ENCODE results near the gene MOB2.

MOB2 gene

DNA sequence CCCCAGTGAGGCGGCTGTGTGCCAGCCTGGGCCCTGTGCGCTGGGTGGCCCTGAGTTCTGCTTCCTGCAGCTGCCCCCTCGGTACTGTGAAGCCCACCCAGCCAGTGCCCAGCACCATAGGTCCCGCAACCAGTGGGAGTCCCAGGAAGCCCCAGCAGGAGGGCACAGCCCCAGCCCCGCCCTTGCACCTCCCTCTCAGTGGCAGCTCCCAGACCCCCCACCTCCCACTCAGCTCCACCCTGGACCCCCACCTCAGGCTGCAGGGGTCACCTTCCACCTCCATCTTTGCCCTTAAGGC, 30.9 kb downstream of the MOB2 start:
- DNase-seq: no peak

DNA sequence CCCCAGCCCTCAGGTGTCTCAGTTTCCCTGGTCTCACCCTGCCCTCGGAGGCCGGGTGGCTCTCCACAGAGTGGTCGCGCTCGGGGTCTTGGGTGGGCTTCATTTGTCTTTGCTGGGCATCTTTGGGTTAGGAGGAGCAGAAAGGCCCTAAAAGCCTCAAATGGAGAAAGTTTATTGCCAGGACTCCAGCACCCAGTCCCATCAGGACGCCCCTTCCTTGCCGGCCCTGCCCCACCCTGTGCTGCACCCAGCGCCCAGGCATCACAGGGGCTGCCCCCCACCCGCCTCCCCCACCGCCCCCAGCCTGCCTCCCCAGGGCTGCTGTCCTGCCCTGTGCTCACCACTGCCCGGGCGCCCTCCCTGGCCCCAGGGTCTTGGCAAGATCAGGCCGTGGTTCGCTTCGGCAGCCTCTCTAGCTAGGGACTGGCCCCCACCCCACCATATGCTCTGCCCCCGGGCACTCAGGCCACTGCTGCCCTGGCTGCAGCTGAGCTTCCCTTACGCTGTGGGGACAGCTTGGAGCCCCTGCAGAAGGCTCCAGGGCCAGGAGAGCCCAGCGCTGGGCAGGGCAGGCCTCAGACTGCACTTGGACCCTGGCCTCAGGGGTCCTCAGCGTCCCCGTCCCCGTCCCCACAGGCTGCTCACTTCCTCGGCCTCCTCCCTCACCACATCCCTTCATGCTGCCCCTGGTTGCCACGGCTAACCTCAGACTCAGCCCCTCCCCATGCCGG, 31.4 kb downstream of the MOB2 start:
- no peak for DNase-seq

DNA sequence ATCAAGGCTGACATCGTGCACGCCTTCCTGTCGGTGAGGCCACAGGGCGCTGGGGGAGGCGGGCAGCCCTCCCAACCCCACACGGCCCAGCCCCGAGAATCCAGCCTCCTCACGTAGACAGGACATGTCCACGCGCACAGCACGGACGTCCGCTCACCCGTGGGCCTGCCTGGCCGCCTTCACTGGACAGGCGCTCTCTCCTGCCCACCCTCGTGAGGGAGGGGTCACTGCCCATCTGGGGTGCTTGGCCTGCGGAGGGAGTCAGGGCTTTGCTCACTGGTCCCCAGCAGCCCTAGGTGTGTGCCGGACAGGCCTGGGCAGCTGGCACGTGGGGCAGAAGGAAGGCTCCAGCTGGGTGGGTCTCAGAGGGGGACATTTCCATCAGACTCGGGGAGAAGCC, 32.0 kb downstream of the MOB2 start:
- no peak for DNase-seq

DNA sequence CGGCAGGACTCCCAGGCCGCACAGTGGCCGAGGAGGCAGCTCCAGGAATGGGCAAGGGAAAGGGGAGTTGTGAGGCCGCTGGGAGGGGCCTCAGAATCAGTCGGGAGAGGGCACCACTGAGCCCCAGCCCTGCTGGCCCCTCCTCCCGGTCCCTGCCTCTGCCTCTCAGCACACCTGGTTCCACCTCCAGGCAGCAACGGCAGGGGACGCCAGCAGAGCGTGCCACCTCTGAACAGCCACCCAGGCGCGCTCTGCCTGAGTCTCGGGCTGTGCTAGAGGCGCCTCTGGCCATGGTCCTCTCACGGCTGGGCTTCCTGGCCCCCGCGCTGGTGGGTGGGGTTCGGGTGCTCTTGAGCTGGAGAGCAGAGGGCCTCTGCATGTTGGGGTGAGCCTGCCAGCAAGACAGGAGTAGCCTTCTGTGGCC, 33.0 kb downstream of the MOB2 start:
- DNase-seq: no peak

DNA sequence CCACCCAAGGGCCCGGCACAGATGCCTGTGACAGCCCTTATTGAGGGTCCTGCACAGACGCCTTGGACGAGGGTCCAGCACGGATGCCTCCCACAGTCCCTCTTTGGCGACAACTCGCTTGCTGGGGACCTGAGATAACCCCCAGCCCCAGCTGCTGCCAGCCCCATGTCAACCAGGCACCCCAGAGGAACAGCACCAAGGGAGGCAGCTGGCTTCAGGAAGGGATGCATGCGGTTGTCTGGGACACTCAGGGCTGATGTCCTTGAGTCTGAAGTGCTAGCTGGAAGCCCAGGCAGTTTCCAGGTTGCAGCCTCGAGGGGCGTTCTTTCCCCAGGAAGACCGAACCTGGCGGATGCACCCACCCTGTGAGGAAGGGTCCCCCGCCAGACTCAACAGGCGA, 33.8 kb downstream of the MOB2 start:
- no peak for DNase-seq

DNA sequence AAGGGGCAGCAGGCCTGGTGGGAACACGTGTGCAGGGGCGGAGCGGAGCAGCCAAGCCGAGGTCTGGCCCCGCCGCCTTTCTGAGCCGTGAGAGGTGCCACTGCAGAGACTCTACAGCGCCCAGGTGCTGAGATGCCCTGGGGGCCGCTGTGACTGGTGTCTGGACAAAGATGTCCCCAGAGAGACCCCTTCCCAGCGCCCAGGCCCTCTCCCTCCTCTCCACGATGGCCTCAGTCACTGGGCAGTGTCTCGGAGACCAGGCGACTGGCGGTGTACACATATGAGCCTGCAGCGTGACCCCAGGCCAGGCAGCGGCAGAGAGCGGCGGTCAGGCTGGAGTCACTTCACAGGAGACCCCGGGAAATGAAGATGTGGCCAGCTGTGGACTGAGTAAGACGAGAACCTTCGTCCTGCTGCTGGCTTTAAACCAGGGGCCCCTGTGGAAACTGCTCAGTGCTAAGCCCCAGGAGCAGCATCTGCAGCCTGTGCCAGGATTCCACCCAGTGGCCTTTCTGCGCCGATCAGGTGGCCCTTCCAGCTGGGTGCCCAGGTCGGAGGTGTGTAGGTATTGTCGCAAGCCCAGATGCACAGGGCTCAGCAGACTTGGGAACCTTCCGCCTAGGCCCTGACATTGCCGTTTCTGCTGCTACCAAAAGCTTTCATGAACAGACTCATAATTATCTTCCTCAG, 34.7 kb downstream of the MOB2 start:
- no peak for DNase-seq

DNA sequence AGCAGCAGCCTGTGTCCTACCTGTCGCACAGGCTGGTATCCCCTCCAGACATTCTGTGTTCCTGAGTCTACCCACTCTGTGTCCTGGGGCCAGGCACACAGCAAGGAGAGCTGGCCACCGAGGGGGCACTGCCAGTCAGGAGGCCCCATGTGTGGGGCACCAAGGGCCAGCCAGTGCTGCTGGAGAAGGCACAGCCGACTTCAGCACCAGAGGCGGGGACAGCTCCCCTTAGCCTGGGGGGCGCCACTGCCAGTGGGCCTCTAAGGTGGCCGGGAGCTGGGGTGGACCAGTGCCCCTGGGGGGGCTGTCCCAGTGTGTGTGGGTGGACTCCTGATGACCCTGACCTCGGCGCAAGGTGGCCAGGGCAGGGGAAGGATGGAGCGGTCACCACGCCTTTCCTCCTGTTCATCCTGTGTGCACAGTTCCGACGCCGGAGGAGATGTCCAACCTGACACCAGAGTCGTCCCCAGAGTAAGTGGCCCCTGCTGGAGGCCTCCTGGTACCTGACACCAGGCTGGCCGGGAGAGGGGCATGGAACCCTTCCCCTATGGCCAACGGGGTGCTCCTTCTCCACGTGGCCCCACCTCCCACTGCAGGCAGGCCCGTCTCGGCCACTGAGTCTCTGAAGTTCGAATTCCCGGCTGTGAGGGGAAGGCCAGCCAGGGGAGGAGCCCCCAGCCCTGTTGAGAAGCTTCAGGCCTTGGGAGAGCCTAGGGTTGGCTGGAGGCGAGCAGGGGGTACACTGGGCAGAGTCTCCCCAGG, 35.4 kb downstream of the MOB2 start:
- no peak for DNase-seq

DNA sequence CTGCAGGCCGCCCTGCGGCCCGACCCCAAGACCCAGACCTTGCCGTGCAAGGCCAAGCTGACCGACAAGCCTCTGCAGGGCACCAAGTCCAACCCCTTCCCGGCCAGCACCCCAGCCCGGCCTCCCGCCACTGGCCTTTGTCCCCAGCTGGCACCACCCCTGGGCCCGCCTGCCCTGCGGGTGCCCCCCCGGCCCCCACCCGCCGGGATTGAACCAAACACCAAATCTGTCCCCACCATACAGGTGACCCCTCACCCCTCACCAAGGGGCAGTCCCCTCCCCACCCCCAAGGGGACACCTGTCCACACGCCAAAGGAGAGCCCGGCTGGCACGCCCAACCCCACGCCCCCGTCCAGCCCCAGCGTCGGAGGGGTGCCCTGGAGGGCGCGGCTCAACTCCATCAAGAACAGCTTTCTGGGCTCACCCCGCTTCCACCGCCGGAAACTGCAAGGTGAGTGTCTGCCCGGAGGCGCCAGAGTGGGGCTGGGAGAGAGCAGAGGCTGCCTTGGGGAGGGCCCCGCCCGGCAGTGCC, 36.2 kb downstream of the MOB2 start:
- DNase-seq: no peak

DNA sequence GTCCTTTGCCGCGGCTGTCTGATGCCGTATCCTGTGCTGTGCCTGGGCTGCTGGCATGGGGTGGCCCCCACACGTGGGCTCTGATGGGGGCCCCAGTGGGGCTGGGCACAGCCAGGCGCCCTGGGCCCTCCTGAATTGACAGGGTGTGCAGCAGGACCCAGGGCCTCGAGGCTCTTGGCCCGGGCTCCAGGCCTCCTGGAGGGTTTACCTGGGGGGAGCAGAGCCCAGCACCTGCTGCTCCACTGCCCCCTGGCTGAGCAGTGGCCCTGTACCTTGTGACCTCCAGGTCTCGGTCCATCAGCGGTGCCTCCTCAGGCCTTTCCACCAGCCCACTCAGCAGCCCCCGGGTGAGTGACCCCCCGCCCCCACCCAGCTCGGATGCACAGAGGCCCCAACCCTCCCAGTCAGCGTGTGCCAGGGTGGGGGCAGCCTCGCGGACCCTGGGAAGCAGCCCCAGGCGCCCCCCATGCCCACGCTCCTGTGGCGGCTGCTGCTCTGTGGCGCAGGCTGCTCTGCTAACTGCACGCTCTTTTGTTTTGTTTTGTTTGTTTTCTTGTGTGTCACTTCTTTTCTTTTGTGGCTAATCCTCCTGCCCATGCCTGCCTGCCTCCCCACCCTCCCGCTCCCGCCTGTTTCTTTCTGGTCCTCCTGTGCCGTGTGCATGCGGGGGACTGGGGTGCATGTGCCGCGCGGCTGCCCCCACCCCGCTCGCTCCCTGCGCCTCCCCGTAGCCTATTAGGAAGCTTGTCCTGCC, 36.9 kb downstream of the MOB2 start:
- no peak for DNase-seq

DNA sequence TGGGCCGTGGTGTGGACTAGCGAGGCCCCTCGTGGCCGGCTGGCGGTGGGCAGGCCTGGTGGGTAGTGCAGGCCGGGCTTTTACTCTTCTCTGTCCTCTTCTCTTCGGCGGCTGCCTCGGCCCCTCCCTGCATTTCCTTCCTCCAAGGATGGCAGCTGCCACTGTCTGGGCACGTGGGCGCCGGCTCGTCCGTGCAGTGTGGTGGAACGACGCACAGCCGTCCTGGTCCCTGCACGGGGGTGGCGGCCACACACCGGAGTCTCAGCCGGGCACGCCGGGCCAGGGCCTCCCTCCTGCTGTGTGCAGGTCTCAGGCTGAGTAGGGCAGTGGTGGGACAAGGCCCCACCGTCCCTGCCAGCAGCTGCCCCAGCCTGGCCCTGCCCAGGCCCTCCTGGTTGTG, 37.7 kb downstream of the MOB2 start:
- DNase-seq: no peak

DNA sequence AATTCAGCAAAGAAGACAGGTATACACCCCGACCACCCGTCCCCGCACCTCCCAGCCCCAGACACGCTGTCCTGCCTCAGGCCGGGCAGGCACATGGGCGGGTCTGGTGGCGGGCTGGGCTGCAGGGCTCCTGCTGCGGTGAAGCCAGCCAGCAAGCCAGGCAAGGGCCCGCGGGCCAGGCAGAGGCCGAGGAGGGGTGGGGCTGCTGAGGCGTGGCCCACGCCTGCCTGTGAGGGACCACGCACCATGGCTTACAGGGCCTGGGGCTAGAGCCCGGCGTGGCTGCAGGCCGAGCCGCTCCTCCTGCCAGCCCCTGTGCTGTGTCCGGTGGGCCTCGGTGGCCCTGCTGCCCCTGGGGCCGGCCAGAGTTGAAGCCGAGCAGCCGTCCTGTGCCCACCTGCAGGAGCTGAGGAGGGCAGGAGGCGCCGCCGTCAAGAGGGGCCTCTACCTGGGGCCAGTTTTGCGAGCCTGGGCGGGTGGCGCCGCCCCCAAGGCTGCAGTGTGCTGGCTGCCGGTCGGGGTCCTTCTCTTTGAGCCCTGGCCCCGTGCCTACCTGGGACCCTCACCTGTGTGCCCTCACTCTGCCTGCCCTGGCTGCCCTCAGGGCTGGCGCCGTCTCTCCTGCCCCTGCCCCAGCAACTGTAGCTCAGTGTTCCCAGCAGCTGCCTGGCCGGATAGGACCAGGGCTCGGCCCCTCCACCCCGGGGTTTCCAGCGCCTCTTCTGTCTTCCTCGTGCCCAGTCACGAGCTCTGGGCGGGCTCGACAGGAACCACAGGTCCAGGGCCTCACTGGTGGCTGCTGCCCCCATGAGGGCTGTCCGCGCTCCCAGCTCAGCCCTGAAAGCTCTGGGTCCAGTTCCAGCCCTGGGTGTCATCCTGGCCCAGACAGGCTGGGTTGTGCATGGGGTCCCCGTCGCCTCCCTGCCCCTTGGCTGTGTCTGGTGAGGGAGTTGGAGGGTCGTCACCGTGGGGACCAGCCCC, 38.4 kb downstream of the MOB2 start:
- no peak for DNase-seq

DNA sequence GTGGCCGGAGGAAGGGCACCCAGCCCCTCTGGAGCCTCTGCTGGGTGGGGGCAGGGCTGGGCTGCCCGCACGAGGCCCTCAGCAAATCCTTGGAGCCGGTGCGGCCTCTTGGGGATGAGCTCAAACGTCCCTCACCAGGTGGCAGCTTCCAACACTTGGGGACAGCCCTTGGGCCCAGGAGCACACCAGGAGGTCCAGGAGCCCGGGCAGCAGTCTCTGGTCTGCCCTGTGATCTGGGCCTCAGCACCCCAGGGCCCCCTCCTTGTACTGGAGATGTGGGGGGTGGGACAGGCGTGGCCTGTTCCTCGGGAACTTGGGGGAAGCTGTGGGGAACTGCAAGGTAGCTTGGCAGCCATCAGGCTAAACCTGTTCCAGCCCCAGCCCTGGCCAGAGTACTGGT, 40.0 kb downstream of the MOB2 start:
- no peak for DNase-seq

DNA sequence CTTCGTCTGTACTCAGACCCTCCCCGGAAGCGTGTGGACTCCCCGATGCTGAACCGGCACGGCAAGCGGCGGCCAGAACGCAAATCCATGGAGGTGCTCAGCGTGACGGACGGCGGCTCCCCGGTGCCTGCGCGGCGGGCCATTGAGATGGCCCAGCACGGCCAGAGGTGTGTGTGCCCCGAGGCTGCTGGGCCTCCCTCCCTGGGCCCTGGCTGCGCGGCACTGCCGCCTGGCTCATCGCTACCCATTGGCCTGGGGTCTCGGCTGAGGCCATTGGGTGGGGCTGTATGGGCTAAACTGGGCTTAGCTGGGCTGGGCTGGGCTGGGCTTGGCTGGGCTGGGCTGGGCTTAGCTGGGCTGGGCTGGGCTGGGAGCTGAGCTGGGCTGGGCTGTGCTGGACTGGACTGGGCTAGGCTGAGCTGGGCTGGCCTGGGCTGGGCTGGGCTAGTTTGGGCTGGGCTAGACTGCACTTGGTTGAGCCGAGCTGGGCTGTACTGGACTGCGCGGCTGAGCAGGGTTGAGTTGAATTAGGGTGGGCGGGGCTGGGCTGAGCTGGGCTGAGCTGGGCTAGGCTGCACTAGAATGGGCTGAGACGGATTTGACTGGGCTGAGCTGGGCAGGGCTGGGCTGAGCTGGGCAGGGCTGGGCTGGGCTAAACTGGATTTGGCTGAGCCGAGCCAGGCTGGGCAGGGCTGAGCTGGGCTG, 40.7 kb downstream of the MOB2 start:
- no peak for DNase-seq

DNA sequence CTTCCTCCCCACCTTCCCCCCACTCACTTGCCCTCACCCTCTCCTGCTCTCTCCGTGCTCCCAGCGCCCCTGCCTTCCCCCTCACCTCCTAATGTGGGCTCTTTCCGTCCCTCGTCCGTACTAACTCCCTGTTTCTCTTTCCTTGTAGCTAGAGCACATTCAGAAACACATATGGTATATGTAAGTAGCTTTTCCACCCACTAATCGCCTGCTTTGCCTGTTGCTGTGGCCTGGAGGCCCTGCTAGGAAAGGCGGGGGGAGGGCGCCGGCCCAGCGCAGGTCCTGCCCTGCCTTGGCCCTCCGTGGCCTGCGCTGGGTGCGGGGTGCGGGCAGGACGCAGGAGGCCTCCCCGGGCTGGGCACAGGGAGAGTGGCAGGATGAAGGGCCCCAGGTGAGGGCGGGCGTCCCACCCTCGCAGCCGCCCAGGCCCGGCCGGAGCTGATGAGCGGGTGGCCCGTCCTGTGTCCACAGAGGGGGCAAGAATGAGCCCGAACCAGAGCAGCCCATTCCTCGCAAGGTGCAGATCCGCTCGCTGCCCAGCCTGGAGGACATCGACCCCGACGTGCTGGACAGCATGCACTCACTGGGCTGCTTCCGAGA, 41.7 kb downstream of the MOB2 start:
- DNase-seq: no peak

DNA sequence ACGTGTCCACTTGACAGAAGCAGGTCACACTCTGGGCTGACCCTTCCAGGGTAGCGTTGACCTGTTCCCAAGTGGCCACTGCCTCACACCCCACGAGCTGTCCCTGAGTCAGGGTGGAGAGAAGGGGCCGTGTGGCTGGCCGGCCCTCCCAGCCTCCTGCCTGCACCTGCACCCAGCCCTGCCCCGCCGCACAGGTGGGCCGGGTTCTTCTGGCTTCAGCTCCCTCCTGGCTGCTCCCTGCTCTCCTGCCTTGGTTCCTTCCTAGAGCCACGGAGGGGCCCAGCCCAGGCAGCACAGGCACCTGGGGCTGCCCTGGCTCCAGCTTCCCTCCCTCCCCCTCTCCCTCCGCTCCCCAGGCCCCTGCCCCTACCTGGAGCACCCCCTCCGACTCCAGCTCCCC, 42.3 kb downstream of the MOB2 start:
- DNase-seq: no peak

DNA sequence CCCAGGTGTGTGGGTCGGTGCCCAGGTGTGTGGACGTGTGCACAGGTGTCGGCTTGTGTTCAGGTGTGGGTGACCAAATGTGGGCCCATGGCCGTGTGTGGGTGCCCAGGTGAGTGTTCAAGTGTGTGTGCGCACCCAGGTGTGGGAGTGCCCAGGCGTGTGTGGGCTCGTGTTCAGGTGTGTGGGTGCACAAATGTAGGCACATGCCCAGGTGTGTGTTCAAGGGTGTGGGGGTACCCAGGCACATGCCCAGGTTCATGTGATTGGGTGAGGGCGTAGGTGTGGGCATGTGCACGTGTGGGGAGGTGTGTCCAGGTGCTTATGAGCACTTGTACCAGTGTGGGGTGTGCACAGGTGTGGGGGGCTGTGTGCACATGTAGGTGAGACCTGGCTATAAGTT, 42.8 kb downstream of the MOB2 start:
- DNase-seq: no peak

DNA sequence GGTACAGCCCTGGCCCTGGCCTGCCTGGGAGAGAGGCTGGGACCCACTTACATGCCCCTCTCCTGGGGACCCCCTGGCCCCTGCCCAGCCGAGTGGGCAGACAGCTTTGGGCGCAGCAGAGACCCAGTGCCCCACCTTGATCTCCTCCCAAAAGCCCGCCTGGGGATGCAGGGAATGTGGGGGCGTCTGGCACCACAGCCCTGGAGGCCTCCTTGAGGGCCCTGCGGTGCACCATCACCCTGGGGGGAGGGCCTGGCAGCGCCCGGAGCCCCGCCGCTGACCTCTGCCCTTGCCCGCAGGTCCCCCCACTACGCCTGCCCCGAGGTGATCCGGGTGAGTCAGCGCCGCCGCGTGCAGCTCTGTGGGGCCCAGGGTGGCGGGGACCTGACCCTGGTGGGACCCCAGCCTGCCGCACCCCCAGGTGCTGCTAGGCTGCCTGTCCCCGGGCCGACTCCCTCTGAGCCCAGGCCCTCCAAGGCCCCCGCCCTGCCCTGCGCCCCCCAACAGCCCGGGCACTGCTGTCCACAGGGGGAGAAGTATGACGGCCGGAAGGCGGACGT, 43.7 kb downstream of the MOB2 start:
- no peak for DNase-seq

DNA sequence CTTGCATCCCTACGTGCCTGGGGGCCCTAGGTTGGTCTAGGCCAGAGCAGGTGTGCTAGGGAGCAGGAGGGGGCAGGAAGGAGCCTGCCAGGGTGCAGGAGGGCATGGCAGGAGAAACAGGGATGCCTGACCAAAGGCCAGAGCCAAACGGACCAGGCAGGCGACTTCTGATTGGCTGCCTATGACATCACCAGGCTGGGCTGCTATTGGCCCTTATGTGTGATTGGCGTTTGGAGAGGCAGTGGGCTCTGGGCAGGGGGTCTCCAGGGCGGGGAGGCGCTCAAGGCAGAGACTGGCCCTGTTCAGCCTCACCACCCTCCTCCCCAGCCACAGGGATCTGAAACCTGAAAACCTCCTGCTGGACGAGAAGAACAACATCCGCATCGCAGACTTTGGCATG, 44.4 kb downstream of the MOB2 start:
- DNase-seq: no peak

DNA sequence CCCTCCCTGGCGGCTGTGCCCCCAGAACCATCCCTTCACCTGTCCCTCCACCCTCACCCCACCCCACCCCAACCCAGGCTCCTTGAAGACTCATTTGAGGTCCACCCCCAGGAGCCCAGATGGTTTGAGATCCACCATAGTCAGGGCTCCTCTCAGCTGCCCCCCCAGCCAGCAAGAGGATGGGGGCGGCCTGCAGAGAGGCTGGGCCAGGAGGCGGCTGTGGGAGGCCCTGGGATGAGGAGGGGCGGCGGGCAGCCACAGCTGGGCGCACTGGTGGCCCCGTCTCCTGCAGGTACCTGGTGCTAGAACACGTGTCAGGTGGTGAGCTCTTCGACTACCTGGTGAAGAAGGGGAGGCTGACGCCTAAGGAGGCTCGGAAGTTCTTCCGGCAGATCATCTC, 46.1 kb downstream of the MOB2 start:
- DNase-seq: no peak

DNA sequence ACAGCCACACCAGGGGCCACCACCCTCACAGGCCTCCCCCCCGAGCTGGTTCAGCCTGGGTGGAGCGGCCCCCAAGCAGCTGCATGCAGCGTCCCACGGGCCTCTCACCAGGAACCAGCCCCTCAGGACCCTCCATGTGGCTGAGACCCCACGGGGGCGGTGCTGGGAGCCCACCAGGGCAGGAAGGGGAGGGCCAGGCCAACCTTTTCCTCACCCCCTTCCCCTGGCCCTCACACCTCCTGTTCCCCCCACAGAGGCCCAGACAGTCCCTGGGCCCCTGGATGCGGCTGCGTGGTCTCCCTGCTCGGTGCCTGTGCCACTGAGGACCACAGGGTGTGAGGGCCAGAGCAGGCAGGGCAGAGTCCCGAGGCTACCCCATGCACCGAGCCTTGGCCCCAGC, 46.5 kb downstream of the MOB2 start:
- DNase-seq: no peak

DNA sequence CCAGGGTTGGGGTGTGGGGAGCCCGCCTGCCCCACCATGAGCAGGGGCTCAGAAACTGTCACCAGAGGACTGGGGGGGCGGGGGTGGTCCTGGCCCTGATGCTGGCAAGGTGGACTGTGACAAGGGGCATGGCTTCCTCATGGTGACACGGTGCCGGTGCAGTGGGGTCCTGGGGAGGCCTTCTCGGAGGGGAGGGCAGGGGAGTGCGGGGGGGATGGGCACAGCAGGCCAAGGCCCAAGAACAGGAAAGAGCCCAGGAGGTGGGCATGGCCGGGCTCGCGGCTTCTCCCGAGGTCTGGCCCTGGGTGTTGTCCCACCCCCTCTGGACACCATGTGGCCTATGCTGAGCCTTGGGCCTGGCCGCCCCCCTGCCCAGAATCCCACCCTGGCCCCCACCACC, 47.2 kb downstream of the MOB2 start:
- no peak for DNase-seq
